ENCODE measurements around the gene MEAK7.

Gene MEAK7

GRCh38 chr16:84509032-84509950 is 4.8 kb upstream of the MEAK7 start:
- Mint-ChIP-seq H3K9me3 (no peaks in the 10 kb centered on the region), H3K27ac (peak overlapping the region; percentile 98), H3K36me3 (no peaks in the 10 kb centered on the region), H3K4me3 (no peak overlapping the region), H3K4me1 (peaks cover 70% of the 10 kb centered on the region), H3K27me3 (no peaks in the 10 kb centered on the region)
- no peak for ATAC-seq

- ATAC-seq = no peak
Observed at GRCh38 chr16:84508502-84508901, 4.0 kb upstream of the MEAK7 start.

GRCh38 chr16:84507011-84507982 is 2.8 kb upstream of the MEAK7 start:
- ATAC-seq = peak; percentile 15
- H3K9me3 Mint-ChIP-seq = no peaks in the 10 kb centered on the region
- no peaks in the 10 kb centered on the region for H3K27me3 Mint-ChIP-seq
- peak overlapping the region; percentile 75 for H3K4me3 Mint-ChIP-seq
- peak overlapping the region; percentile 98 for H3K27ac Mint-ChIP-seq
- no peaks in the 10 kb centered on the region for H3K36me3 Mint-ChIP-seq
- peaks cover 74% of the 10 kb centered on the region for H3K4me1 Mint-ChIP-seq

More at GRCh38 chr16:84508502-84508901, 4.0 kb upstream of the MEAK7 start:
- H3K4me3 Mint-ChIP-seq = no peak overlapping the region
- H3K4me1 Mint-ChIP-seq = peaks cover 69% of the 10 kb centered on the region
- peak overlapping the region; percentile 98 for H3K27ac Mint-ChIP-seq
- no peaks in the 10 kb centered on the region for H3K36me3 Mint-ChIP-seq
- no peaks in the 10 kb centered on the region for H3K27me3 Mint-ChIP-seq
- no peaks in the 10 kb centered on the region for H3K9me3 Mint-ChIP-seq

GRCh38 chr16:84505249-84506187 is 1.1 kb upstream of the MEAK7 start:
- Mint-ChIP-seq H3K27ac (peak overlapping the region; percentile 98), H3K9me3 (no peaks in the 10 kb centered on the region), H3K27me3 (no peaks in the 10 kb centered on the region), H3K36me3 (peaks cover 6% of the 10 kb centered on the region), H3K4me3 (peak overlapping the region; percentile 94), H3K4me1 (peaks cover 63% of the 10 kb centered on the region)
- ATAC-seq = peak; percentile 0

GRCh38 chr16:84503751-84504395 is 586 bp downstream of the MEAK7 start:
- Mint-ChIP-seq H3K4me1 (peaks cover 63% of the 10 kb centered on the region), H3K27me3 (no peaks in the 10 kb centered on the region), H3K27ac (peak overlapping the region; percentile 98), H3K4me3 (peak overlapping the region; percentile 94), H3K36me3 (peaks cover 6% of the 10 kb centered on the region), H3K9me3 (no peaks in the 10 kb centered on the region)
- no peak for ATAC-seq

- ATAC-seq = no peak
- H3K4me3 Mint-ChIP-seq = no peak overlapping the region
- no peak overlapping the region for H3K27ac Mint-ChIP-seq
- H3K36me3 Mint-ChIP-seq = peaks cover 8% of the 10 kb centered on the region
- peaks cover 50% of the 10 kb centered on the region for H3K4me1 Mint-ChIP-seq
- no peaks in the 10 kb centered on the region for H3K27me3 Mint-ChIP-seq
- no peaks in the 10 kb centered on the region for H3K9me3 Mint-ChIP-seq
Observed at GRCh38 chr16:84502581-84502980, 1.9 kb downstream of the MEAK7 start.

GRCh38 chr16:84502075-84502474 is 2.4 kb downstream of the MEAK7 start:
- peaks cover 45% of the 10 kb centered on the region for H3K4me1 Mint-ChIP-seq
- H3K36me3 Mint-ChIP-seq = peaks cover 13% of the 10 kb centered on the region
- no peak for ATAC-seq
- no peaks in the 10 kb centered on the region for H3K27me3 Mint-ChIP-seq
- no peaks in the 10 kb centered on the region for H3K9me3 Mint-ChIP-seq
- H3K27ac Mint-ChIP-seq = no peak overlapping the region
- no peak overlapping the region for H3K4me3 Mint-ChIP-seq

- H3K9me3 Mint-ChIP-seq = no peaks in the 10 kb centered on the region
- H3K27ac Mint-ChIP-seq = no peak overlapping the region
- ATAC-seq = no peak
- H3K4me3 Mint-ChIP-seq = no peak overlapping the region
- H3K36me3 Mint-ChIP-seq = peaks cover 22% of the 10 kb centered on the region
- H3K4me1 Mint-ChIP-seq = peaks cover 36% of the 10 kb centered on the region
- no peaks in the 10 kb centered on the region for H3K27me3 Mint-ChIP-seq
Observed at GRCh38 chr16:84501077-84501735, 3.3 kb downstream of the MEAK7 start.

- H3K4me1 Mint-ChIP-seq = peaks cover 30% of the 10 kb centered on the region
- no peak for ATAC-seq
- no peak overlapping the region for H3K27ac Mint-ChIP-seq
- H3K9me3 Mint-ChIP-seq = no peaks in the 10 kb centered on the region
- H3K4me3 Mint-ChIP-seq = no peak overlapping the region
- peaks cover 29% of the 10 kb centered on the region for H3K36me3 Mint-ChIP-seq
- no peaks in the 10 kb centered on the region for H3K27me3 Mint-ChIP-seq
Observed at GRCh38 chr16:84500531-84500930, 3.9 kb downstream of the MEAK7 start.

GRCh38 chr16:84499638-84500037 is 4.8 kb downstream of the MEAK7 start:
- no peaks in the 10 kb centered on the region for H3K9me3 Mint-ChIP-seq
- H3K36me3 Mint-ChIP-seq = peaks cover 38% of the 10 kb centered on the region
- no peak overlapping the region for H3K27ac Mint-ChIP-seq
- ATAC-seq = no peak
- H3K27me3 Mint-ChIP-seq = no peaks in the 10 kb centered on the region
- H3K4me1 Mint-ChIP-seq = peaks cover 21% of the 10 kb centered on the region
- H3K4me3 Mint-ChIP-seq = no peak overlapping the region

- Mint-ChIP-seq H3K27ac (no peak overlapping the region), H3K27me3 (no peaks in the 10 kb centered on the region), H3K36me3 (peaks cover 44% of the 10 kb centered on the region), H3K4me1 (peaks cover 16% of the 10 kb centered on the region), H3K9me3 (peaks cover 4% of the 10 kb centered on the region), H3K4me3 (no peak overlapping the region)
- ATAC-seq = no peak
Observed at GRCh38 chr16:84498859-84499620, 5.4 kb downstream of the MEAK7 start.

GRCh38 chr16:84498223-84498610 is 6.2 kb downstream of the MEAK7 start:
- Mint-ChIP-seq H3K36me3 (peaks cover 49% of the 10 kb centered on the region), H3K9me3 (peaks cover 4% of the 10 kb centered on the region), H3K27me3 (no peaks in the 10 kb centered on the region), H3K4me1 (peaks cover 7% of the 10 kb centered on the region), H3K4me3 (no peak overlapping the region), H3K27ac (no peak overlapping the region)
- no peak for ATAC-seq
